H1 (cell line): Measurements from ENCODE around the gene BTG2.

ENCODE experiments used
- ATF3 ChIP-seq: IDR thresholded peaks from 2 replicates; pipeline ENCODE4 v1.6.1; 2011; ENCODE audit warnings: low read depth, mild to moderate bottlenecking, low read length; ENCODE audit not compliant: insufficient read depth
- CTCF ChIP-seq, 3 experiments: IDR thresholded peaks; 1 replicate in 2 of 3; 2 replicates in 1 of 3; pipeline versions ENCODE4 v1.5.1 to v1.6.1; 2011; ENCODE audit warnings: low read length in 3 of 3, mild to moderate bottlenecking in 3 of 3, inconsistent platforms in 2 of 3, low read depth in 1 of 3, moderate library complexity in 1 of 3; ENCODE audit not compliant: insufficient read depth in 1 of 3; ENCODE audit errors: control extremely low read depth in 1 of 3
- EZH2 ChIP-seq: fragments of 200-600 bp; sonication (generic); IDR thresholded peaks from 2 replicates; pipeline ENCODE4 v1.7.1; 2012; ENCODE audit warnings: low read depth, mild to moderate bottlenecking, moderate library complexity, low read length, inconsistent platforms; ENCODE audit not compliant: severe bottlenecking
- MAX ChIP-seq: IDR thresholded peaks from 2 replicates; pipeline ENCODE4 v1.6.1; 2012; ENCODE audit warnings: inconsistent platforms
- NRF1 ChIP-seq: IDR thresholded peaks from 2 replicates; pipeline ENCODE4 v1.6.1; 2011; ENCODE audit warnings: mild to moderate bottlenecking, low read depth, low read length, improper control_type of control experiment
- POLR2A ChIP-seq, 2 experiments: IDR thresholded peaks; 1 replicate in 1 of 2; 2 replicates in 1 of 2; pipeline ENCODE4 v1.6.1; 2011; ENCODE audit warnings: low read depth in 2 of 2, low read length in 2 of 2, mild to moderate bottlenecking in 2 of 2; ENCODE audit errors: control extremely low read depth in 1 of 2
- SP1 ChIP-seq: IDR thresholded peaks from 2 replicates; pipeline ENCODE4 v1.6.1; 2011; ENCODE audit warnings: low read depth, low read length
- SP2 ChIP-seq: IDR thresholded peaks from 2 replicates; pipeline ENCODE4 v1.6.1; 2012; ENCODE audit warnings: mild to moderate bottlenecking, low read length, inconsistent platforms
- USF2 ChIP-seq: IDR thresholded peaks from 2 replicates; pipeline ENCODE4 v1.6.1; 2011; ENCODE audit warnings: low read length, improper control_type of control experiment
- YY1 ChIP-seq: IDR thresholded peaks from 2 replicates; pipeline ENCODE4 v1.6.1; 2011; ENCODE audit warnings: low read depth, mild to moderate bottlenecking, low read length

GRCh38 chr1:203306089-203306964 lies 1.0 kb downstream of the BTG2 start:
- TF ChIP-seq USF2 = no peak
- peak in 1 of 3 experiments; percentile 25; a peak in 1 of 4 replicates for TF ChIP-seq CTCF (IDR thresholded peaks at IDR 0.05; ENCODE audit: control extremely low read depth in 1 of 3, insufficient read depth in 1 of 3, low read depth in 1 of 3, low read length in 3 of 3)
- no peak for TF ChIP-seq SP2
- TF ChIP-seq YY1 = no peak
- TF ChIP-seq EZH2 = peak; percentile 79
- TF ChIP-seq ATF3 = no peak
- TF ChIP-seq MAX = no peak
- TF ChIP-seq POLR2A (IDR thresholded peaks at IDR 0.05; ENCODE audit: control extremely low read depth in 1 of 2, low read depth in 2 of 2, low read length in 2 of 2) = no peak
- TF ChIP-seq SP1 = no peak
- TF ChIP-seq NRF1 = no peak
